Activated CD4-positive, alpha-beta T cell treated with anti-CD3 and anti-CD28 coated beads, Interleukin-2, amount 10 ng/mL, durations not matched to agents 24 days and 14 days (primary cell): Measurements from ENCODE around the gene CLUH. TPM values are rescaled to one million over a fixed set of nuclear protein-coding genes. Genes with fewer than 3 reads are reported as not detected.

Source experiments
- DNase-seq: peaks from one replicate; pipeline ENCODE4 v3.0.0; 2022
- H3K27ac Mint-ChIP-seq: one replicate; pipeline ENCODE4 v1.8.0; 2022; ENCODE audit warnings: mild to moderate bottlenecking, mixed read lengths
- H3K27me3 Mint-ChIP-seq: one replicate; pipeline ENCODE4 v1.8.0; 2022; ENCODE audit warnings: mixed read lengths
- H3K36me3 Mint-ChIP-seq: one replicate; pipeline ENCODE4 v1.8.0; 2022; ENCODE audit warnings: low read depth, mild to moderate bottlenecking, mixed read lengths
- H3K4me1 Mint-ChIP-seq: one replicate; pipeline ENCODE4 v1.8.0; 2021; ENCODE audit warnings: mixed read lengths
- H3K4me3 Mint-ChIP-seq: one replicate; pipeline ENCODE4 v1.8.0; 2022; ENCODE audit warnings: mild to moderate bottlenecking, moderate library complexity, mixed read lengths
- H3K9me3 Mint-ChIP-seq: one replicate; pipeline ENCODE4 v1.8.0; 2021; ENCODE audit warnings: mixed read lengths
- intact Hi-C: fragments of 100-400 bp; cut with micrococcal nuclease; formaldehyde crosslinking; loops from one replicate; pipeline ENCODE4 v1.15.1; 2023
- total RNA-seq: library from RNA; stranded (reverse); gene quantifications from 2 replicates; pipeline ENCODE4 v1.2.3, GENCODE V29; 2022

CLUH gene
- 178 and 193 TPM in 2 replicates for total RNA-seq

GRCh38 chr17:2711608-2712299 lies at the start of gene CLUH:
CLUH (minus strand) TSS chr17:2711764; CDS start chr17:2711661, 103 bp downstream.
- H3K4me1 Mint-ChIP-seq, result peaks cover 35% of the 10 kb centered on the region
- intact Hi-C loops, result loop anchor here (1.0 to 2.0 kb wide), 2 partner anchors 117 to 310 kb away; partner anchors contain the start of gene MNT
- H3K27me3 Mint-ChIP-seq, result no peaks in the 10 kb centered on the region
- DNase-seq, result peak; percentile 99
- no peaks in the 10 kb centered on the region for H3K9me3 Mint-ChIP-seq
- peak within 1 kb of the TSS; percentile 92 for H3K27ac Mint-ChIP-seq
- H3K4me3 Mint-ChIP-seq, result peak within 1 kb of the TSS; percentile 94
- peaks cover 11% of the 10 kb centered on the region for H3K36me3 Mint-ChIP-seq

GRCh38 chr17:2758870-2759269 lies 47.3 kb upstream of the CLUH start:
- Mint-ChIP-seq H3K4me3 (no peak overlapping the region), H3K36me3 (no peaks in the 10 kb centered on the region)
- intact Hi-C loops, result no loop called here

GRCh38 chr17:2755891-2756724 lies 44.5 kb upstream of the CLUH start:
- Mint-ChIP-seq H3K4me1 (peaks cover 4% of the 10 kb centered on the region), H3K27me3 (peaks cover 46% of the 10 kb centered on the region), H3K9me3 (no peaks in the 10 kb centered on the region), H3K4me3 (no peak overlapping the region), H3K27ac (no peak overlapping the region), H3K36me3 (no peaks in the 10 kb centered on the region)
- DNase-seq, result no peak
- intact Hi-C loops, result no loop called here

More at GRCh38 chr17:2758870-2759269, 47.3 kb upstream of the CLUH start:
- peaks cover 4% of the 10 kb centered on the region for H3K4me1 Mint-ChIP-seq
- no peak for DNase-seq
- no peaks in the 10 kb centered on the region for H3K9me3 Mint-ChIP-seq
- no peak overlapping the region for H3K27ac Mint-ChIP-seq
- H3K27me3 Mint-ChIP-seq, result peaks cover 36% of the 10 kb centered on the region

GRCh38 chr17:2751491-2751890 lies 39.9 kb upstream of the CLUH start:
- no peak for DNase-seq
- H3K4me3 Mint-ChIP-seq, result no peak overlapping the region
- peaks cover 49% of the 10 kb centered on the region for H3K27me3 Mint-ChIP-seq
- H3K4me1 Mint-ChIP-seq, result peaks cover 2% of the 10 kb centered on the region
- intact Hi-C loops, result no loop called here
- H3K36me3 Mint-ChIP-seq, result no peaks in the 10 kb centered on the region
- no peak overlapping the region for H3K27ac Mint-ChIP-seq
- H3K9me3 Mint-ChIP-seq, result no peaks in the 10 kb centered on the region

- peaks cover 2% of the 10 kb centered on the region for H3K4me1 Mint-ChIP-seq
- no peak overlapping the region for H3K27ac Mint-ChIP-seq
- no peaks in the 10 kb centered on the region for H3K36me3 Mint-ChIP-seq
- H3K4me3 Mint-ChIP-seq, result no peak overlapping the region
- intact Hi-C loops, result no loop called here
- H3K27me3 Mint-ChIP-seq, result peaks cover 47% of the 10 kb centered on the region
- H3K9me3 Mint-ChIP-seq, result no peaks in the 10 kb centered on the region
- DNase-seq, result no peak
Measured at GRCh38 chr17:2750721-2751120, 39.2 kb upstream of the CLUH start.

- Mint-ChIP-seq H3K4me3 (no peak overlapping the region), H3K9me3 (no peaks in the 10 kb centered on the region), H3K4me1 (no peaks in the 10 kb centered on the region), H3K27ac (no peak overlapping the region), H3K36me3 (no peaks in the 10 kb centered on the region), H3K27me3 (peaks cover 48% of the 10 kb centered on the region)
- intact Hi-C loops, result no loop called here
- DNase-seq, result peak; percentile 95
Measured at GRCh38 chr17:2749784-2750181, 38.2 kb upstream of the CLUH start.

DNA sequence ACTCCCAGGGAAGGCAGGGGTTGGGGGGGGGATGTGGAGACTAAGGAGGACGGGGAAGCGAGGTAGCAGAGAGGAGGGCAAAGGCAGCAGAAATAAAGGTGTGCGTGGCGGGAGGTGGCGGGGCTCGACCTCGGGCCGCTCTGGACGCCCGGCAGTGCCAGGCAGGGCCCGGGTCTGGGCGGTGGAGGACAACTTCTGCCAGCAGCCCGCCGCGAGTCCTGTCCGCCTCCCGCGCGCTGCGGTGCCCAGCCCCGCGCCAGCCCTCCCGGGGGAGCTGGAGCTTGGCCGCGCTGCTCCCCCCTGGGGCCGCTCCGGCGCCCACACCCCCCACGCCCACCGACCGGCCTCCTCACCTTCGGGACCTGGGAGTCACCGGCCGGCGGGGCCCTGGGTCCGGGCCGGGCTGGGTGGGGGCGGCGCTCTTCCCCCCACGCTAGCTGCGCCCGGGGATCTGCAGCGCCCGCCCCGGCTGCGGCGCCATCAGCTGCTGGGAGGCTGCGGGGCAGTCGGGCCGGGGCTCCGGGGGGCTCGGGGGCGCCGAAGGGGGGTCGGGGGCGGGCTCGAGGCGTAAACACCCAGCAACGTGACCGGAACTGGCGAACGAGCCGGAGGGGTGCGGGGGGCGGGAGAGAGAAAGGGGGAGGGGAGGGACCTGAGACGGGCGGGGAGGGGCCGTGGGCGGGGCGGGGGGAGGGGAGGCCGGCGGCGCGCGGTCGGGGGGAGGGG lies 37.7 kb upstream of the CLUH start, which contains the start of gene CCDC92B:
Gene CCDC92B (minus strand): TSS at position 595 of the 726 bp plus-strand sequence. CDS start 14,507 bp downstream, outside the sequence.
- Mint-ChIP-seq H3K27me3 (peaks cover 48% of the 10 kb centered on the region), H3K4me3 (peak within 1 kb of the TSS; percentile 50), H3K9me3 (no peaks in the 10 kb centered on the region), H3K4me1 (no peaks in the 10 kb centered on the region), H3K27ac (no peak within 1 kb of the TSS), H3K36me3 (no peaks in the 10 kb centered on the region)
- no peak for DNase-seq
- intact Hi-C loops, result no loop called here

DNA sequence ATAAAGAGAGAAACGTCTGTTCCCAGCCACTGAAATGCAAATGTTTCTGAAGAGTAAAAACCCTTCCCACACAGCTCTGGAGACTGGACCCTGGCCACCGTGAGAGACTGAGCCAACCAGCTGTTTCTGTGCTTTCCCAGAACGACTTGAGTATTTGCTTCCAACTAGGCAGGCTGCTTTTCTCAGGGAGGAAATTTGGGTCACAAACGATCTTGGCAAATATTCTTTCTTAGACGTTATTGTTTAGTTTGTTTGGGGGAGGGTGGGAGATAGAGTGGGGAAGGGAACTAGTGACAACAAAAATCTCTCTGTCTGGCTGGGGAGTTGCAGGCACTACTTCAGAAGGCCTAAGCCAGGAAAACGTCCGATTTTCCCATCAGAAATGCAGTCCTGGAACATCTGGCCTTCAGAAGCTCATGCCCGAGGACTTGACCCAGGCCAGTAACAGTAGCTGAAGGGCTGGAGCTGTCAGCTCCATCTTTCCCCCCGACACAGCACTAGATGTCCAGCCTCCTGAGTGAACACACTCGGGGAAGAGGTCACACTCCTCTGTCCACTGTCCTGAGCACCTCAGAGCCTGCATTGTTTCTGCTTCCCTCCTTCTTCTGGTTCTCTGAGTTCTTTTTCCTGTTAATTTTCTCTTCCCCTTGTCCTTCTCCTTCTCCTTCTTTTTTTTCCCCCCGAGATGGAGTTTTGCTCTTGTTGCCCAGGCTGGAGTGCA lies 33.9 kb upstream of the CLUH start:
- no peak for DNase-seq
- H3K9me3 Mint-ChIP-seq, result no peaks in the 10 kb centered on the region
- intact Hi-C loops, result no loop called here
- no peak overlapping the region for H3K27ac Mint-ChIP-seq
- peaks cover 35% of the 10 kb centered on the region for H3K27me3 Mint-ChIP-seq
- H3K4me1 Mint-ChIP-seq, result no peaks in the 10 kb centered on the region
- H3K36me3 Mint-ChIP-seq, result no peaks in the 10 kb centered on the region
- H3K4me3 Mint-ChIP-seq, result no peak overlapping the region

GRCh38 chr17:2737693-2738092 lies 26.1 kb upstream of the CLUH start:
- Mint-ChIP-seq H3K4me1 (no peaks in the 10 kb centered on the region), H3K27ac (no peak overlapping the region), H3K36me3 (no peaks in the 10 kb centered on the region), H3K27me3 (peaks cover 2% of the 10 kb centered on the region), H3K9me3 (no peaks in the 10 kb centered on the region), H3K4me3 (no peak overlapping the region)
- DNase-seq, result no peak
- intact Hi-C loops, result no loop called here

- Mint-ChIP-seq H3K9me3 (no peaks in the 10 kb centered on the region), H3K36me3 (no peaks in the 10 kb centered on the region), H3K27me3 (no peaks in the 10 kb centered on the region), H3K27ac (no peak overlapping the region), H3K4me3 (no peak overlapping the region), H3K4me1 (no peaks in the 10 kb centered on the region)
- no peak for DNase-seq
- intact Hi-C loops, result no loop called here
Measured at GRCh38 chr17:2736956-2737355, 25.4 kb upstream of the CLUH start.

DNA sequence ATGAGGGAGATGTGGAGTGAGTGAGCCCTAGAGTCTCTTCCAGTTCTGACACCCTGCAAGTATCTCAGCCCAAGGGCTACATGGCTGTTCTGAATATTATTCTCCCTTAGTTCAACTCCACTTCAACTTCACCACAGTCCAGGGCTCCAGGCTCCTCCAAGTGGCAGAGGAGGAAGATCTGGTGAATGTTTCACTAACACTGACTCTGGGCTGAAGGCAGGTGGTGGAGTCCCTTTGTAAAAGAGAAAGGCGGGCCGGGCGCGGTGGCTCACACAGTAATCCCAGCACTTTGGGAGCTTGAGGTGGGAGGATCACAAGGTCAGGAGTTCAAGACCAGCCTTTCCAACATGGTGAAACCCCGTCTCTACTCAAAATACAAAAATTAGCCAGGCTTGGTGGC lies 24.3 kb upstream of the CLUH start:
- Mint-ChIP-seq H3K27me3 (no peaks in the 10 kb centered on the region), H3K4me3 (no peak overlapping the region), H3K27ac (no peak overlapping the region), H3K36me3 (no peaks in the 10 kb centered on the region), H3K4me1 (no peaks in the 10 kb centered on the region), H3K9me3 (no peaks in the 10 kb centered on the region)
- no peak for DNase-seq
- intact Hi-C loops, result no loop called here

DNA sequence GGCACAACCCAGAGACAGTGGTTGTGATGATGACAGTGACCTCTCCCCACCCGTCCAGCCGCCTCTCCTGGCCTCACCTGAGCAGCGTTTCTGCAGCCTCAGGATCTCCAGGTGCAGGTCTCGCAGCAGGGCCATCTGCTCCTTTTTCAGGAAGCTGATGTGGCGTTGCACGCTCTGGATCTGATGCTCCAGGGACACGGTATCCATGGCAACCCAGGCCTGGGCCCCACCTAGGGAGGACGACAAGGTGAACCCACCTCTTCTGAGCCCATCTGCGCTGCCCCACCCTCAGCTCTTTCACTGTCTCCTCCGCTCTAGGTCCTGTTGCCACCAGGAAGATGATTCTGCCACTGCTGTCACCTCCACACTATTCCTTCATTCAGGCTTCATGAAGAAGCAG lies 23.4 kb upstream of the CLUH start:
- Mint-ChIP-seq H3K9me3 (no peaks in the 10 kb centered on the region), H3K36me3 (no peaks in the 10 kb centered on the region)
- DNase-seq, result no peak

DNA sequence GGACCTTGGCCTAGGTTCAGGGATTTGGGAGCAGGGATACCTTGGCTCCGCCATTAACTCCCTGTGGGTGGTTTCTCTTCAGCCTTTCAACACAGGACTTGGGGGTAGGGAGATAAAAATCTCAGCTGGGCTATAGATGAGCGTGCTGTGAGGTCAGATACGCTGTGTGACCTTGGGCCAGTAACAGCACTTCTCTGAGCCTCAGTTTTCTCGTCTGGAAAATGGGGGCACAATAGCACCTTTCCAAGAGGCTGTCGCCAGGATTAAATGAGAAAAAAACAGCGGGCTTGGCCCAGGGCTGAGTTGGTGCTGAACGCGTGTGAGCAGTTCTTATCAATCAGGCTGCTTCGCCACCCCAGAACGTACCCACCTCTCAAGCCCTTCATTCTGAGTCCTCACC lies 20.2 kb upstream of the CLUH start:
- Mint-ChIP-seq H3K4me1 (no peaks in the 10 kb centered on the region), H3K27me3 (peaks cover 10% of the 10 kb centered on the region), H3K36me3 (no peaks in the 10 kb centered on the region), H3K27ac (no peak overlapping the region), H3K9me3 (no peaks in the 10 kb centered on the region), H3K4me3 (no peak overlapping the region)
- no peak for DNase-seq
- intact Hi-C loops, result no loop called here

More for the DNA sequence above, 23.4 kb upstream of the CLUH start:
- H3K27ac Mint-ChIP-seq, result no peak overlapping the region
- no peak overlapping the region for H3K4me3 Mint-ChIP-seq
- no peaks in the 10 kb centered on the region for H3K4me1 Mint-ChIP-seq
- H3K27me3 Mint-ChIP-seq, result peaks cover 3% of the 10 kb centered on the region
- intact Hi-C loops, result no loop called here
